HCT116 (cell line): Measurements from ENCODE around the gene ZSCAN4.

Experiments
- CBX3 ChIP-seq: IDR thresholded peaks from 2 replicates; pipeline ENCODE4 v1.6.1; 2012; ENCODE audit warnings: low read depth
- CTCF ChIP-seq, 3 experiments: fragments of 200-600 bp in 1 of 3; sonication (generic) in 1 of 3; IDR thresholded peaks in 2 of 3; conservative IDR thresholded peaks in 1 of 3; 2 replicates each; pipeline ENCODE4 v1.5.1; 2012 to 2017; ENCODE audit warnings: low read depth in 2 of 3, low read length in 2 of 3, antibody characterized with exemption in 1 of 3, borderline replicate concordance in 1 of 3, control low read depth in 1 of 3, mild to moderate bottlenecking in 1 of 3, mixed read lengths in 1 of 3, mixed run types in 1 of 3, moderate library complexity in 1 of 3; ENCODE audit not compliant: insufficient read depth in 1 of 3
- EZH2 ChIP-seq: fragments of 200-600 bp; sonication (generic); IDR thresholded peaks from 2 replicates; pipeline ENCODE4 v1.6.1; 2017; ENCODE audit warnings: antibody characterized with exemption, mixed run types

- TF ChIP-seq CTCF (IDR thresholded peaks at IDR 0.05 in 2 of 3, conservative IDR thresholded peaks at IDR 0.05 in 1 of 3; ENCODE audit: borderline replicate concordance in 1 of 3, insufficient read depth in 1 of 3, low read depth in 2 of 3, low read length in 2 of 3) (no peak), CBX3 (no peak), EZH2 (no peak)
Measured at GRCh38 chr19:57665261-57665806, 3.4 kb upstream of the ZSCAN4 start.
